Colonic mucosa (tissue), 4 donors: ENCODE data around the gene GP1BA. TPM values are rescaled to one million over a fixed set of nuclear protein-coding genes. Genes with fewer than 3 reads are reported as not detected.

Source experiments
- DNase-seq: peaks from one replicate; pipeline ENCODE4 v3.0.0-alpha.2; 2020
- H3K27ac ChIP-seq: fragments of 200-600 bp; one replicate; pipeline ENCODE4 v1.8.0; 2021
- H3K27me3 ChIP-seq: fragments of 200-600 bp; one replicate; pipeline ENCODE4 v1.8.0; 2021
- H3K36me3 ChIP-seq: fragments of 200-600 bp; one replicate; pipeline ENCODE4 v1.8.0; 2021
- H3K4me1 ChIP-seq: fragments of 200-600 bp; one replicate; pipeline ENCODE4 v1.8.0; 2021; ENCODE audit warnings: mild to moderate bottlenecking
- H3K4me3 ChIP-seq: fragments of 200-600 bp; one replicate; pipeline ENCODE4 v1.8.0; 2021
- H3K9ac ChIP-seq, 2 donors: one replicate each; pipeline ENCODE4 v1.7.0; 2013; ENCODE audit warnings: control low read depth in 2 of 2, low read depth in 2 of 2, low read length in 2 of 2
- H3K9me3 ChIP-seq: fragments of 200-600 bp; one replicate; pipeline ENCODE4 v1.8.0; 2021
- CTCF ChIP-seq: fragments of 200-600 bp; IDR thresholded peaks from one replicate; pipeline ENCODE4 v1.8.0; 2022; ENCODE audit warnings: antibody characterized with exemption, mild to moderate bottlenecking
- intact Hi-C: fragments of 100-400 bp; cut with DNase I; formaldehyde crosslinking; loops from one replicate; pipeline ENCODE4 v1.14.1; 2022
- total RNA-seq, 2 donors: library from RNA; stranded (reverse); fragmentation: NEBNext Ultra II Directional in 1 of 2; extraction: Animal tissue kit (Norgen Biotek cat#: 25700) in 1 of 2; gene quantifications; one replicate each; pipeline ENCODE4 v1.2.1, GENCODE V29; 2021
- donor health status: healthy.
- donor health status: DM: no; HTN: no; CAD: no.
- donor health status: DM: no; HTN: no; CAD: no.

Gene GP1BA
- total RNA-seq, 2 donors from 2014 or later, result not detected

GRCh38 chr17:4892499-4893221 is 39.4 kb upstream of the GP1BA start:
- TF ChIP-seq CTCF, result no peak
- DNase-seq, result no peak
- Histone ChIP-seq H3K27ac (no peak overlapping the region), H3K9ac (no peak overlapping the region), H3K4me3 (no peak overlapping the region), H3K9me3 (no peaks in the 10 kb centered on the region), H3K4me1 (no peaks in the 10 kb centered on the region), H3K27me3 (no peaks in the 10 kb centered on the region), H3K36me3 (peaks cover 39% of the 10 kb centered on the region)
- intact Hi-C loops, result no loop called here

GRCh38 chr17:4893272-4893671 is 38.8 kb upstream of the GP1BA start:
- H3K9me3 ChIP-seq, result no peaks in the 10 kb centered on the region
- H3K27me3 ChIP-seq, result no peaks in the 10 kb centered on the region
- H3K4me1 ChIP-seq, result no peaks in the 10 kb centered on the region
- H3K4me3 ChIP-seq, result no peak overlapping the region
- H3K9ac ChIP-seq, result no peak overlapping the region
- peaks cover 39% of the 10 kb centered on the region for H3K36me3 ChIP-seq
- H3K27ac ChIP-seq, result no peak overlapping the region
- no peak for DNase-seq
- no peak for TF ChIP-seq CTCF
- intact Hi-C loops, result no loop called here

GRCh38 chr17:4893721-4894560 is 38.1 kb upstream of the GP1BA start:
- Histone ChIP-seq H3K36me3 (peaks cover 39% of the 10 kb centered on the region), H3K9ac (no peak overlapping the region), H3K4me1 (peaks cover 5% of the 10 kb centered on the region), H3K4me3 (no peak overlapping the region), H3K27ac (no peak overlapping the region), H3K9me3 (no peaks in the 10 kb centered on the region), H3K27me3 (no peaks in the 10 kb centered on the region)
- intact Hi-C loops, result no loop called here
- no peak for DNase-seq
- TF ChIP-seq CTCF, result no peak

- intact Hi-C loops, result no loop called here
- Histone ChIP-seq H3K4me3 (no peak overlapping the region), H3K27me3 (peaks cover 3% of the 10 kb centered on the region), H3K9ac (no peak overlapping the region), H3K9me3 (no peaks in the 10 kb centered on the region), H3K4me1 (peaks cover 6% of the 10 kb centered on the region), H3K27ac (no peak overlapping the region), H3K36me3 (peaks cover 39% of the 10 kb centered on the region)
- DNase-seq, result no peak
- TF ChIP-seq CTCF, result no peak
Measured at GRCh38 chr17:4895121-4895520, 37.0 kb upstream of the GP1BA start.

GRCh38 chr17:4895657-4896331 is 36.3 kb upstream of the GP1BA start:
- TF ChIP-seq CTCF, result no peak
- Histone ChIP-seq H3K27me3 (peaks cover 3% of the 10 kb centered on the region), H3K36me3 (peaks cover 33% of the 10 kb centered on the region), H3K4me1 (peaks cover 13% of the 10 kb centered on the region), H3K4me3 (no peak overlapping the region), H3K9ac (no peak overlapping the region), H3K27ac (no peak overlapping the region), H3K9me3 (no peaks in the 10 kb centered on the region)
- no peak for DNase-seq
- intact Hi-C loops, result no loop called here
